ENCODE results near the gene PTK7.
A peak's percentile ranks its signal among the peaks of the same experiment; 100 is the strongest.

Gene PTK7

DNA sequence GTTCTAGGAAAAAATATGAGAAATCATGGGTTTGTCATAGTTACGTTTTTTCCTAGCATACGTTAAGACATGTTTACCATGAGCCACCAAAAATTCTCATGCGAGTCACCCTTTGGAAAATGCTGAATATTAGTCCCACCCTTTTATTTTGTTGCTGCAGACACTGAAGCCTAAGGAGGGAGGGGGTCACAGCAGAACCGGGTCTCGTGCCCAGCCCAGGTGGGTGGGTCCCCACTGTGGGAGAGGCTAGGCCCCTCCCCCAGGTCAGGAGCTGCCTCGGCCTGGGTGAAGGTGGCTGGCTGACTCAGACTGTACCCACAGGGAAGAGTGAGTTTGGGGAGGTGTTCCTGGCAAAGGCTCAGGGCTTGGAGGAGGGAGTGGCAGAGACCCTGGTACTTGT lies 68.8 kb downstream of the PTK7 start:
- no peak for DNase-seq (ENCODE audit: low read depth in 2 of 2)

GRCh38 chr6:43146261-43146660 lies 70.1 kb downstream of the PTK7 start:
- no peak for DNase-seq (ENCODE audit: low read depth in 2 of 2)

DNA sequence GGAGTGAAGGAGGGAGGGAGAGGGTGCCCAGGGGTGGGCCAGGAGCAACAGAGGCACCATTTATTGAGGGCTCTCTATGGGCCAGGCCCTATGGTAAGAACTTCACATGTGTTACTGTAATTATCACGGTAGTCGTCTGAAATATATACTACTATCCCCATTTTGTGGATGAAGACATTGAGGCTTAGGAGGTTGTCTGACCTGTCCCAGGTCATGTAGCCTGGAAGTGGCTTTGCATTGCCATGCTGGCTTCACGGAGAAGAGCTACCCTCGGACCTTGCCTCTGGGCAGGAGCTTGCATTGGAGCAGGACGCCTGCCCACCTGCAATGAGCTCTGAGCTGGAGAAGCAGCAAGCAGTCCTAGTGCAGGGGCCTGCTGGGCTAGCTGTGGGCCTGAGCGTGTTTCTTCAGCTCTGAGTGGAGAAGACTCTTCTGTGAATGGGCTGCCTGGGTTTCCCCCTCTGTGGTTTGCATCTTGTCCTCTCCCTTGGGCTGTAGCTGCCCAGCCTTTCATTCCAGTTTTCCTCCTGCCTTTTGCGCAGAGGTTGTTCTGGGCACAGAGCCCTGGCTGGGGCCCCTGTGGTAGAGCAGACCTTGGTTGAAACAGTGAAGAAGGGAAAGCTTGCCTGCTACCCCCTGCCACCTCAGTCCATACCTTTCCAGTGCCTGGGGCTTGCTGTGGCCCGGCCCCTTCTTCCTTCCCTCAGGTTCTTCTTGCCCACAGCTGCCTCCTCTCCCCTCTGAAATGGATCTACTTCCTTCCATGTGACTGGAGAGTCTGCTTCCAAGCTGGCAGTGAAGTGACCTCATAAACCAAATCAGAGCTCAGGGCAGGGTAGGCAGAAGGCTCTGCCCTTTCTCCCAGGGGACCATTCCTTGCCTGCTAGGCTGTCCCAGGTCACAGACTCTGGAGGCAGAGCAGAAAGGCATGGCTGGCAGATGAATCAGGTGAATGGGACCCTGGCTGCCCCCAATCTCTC lies 70.9 kb downstream of the PTK7 start:
- no peak for DNase-seq (ENCODE audit: low read depth in 2 of 2)

DNA sequence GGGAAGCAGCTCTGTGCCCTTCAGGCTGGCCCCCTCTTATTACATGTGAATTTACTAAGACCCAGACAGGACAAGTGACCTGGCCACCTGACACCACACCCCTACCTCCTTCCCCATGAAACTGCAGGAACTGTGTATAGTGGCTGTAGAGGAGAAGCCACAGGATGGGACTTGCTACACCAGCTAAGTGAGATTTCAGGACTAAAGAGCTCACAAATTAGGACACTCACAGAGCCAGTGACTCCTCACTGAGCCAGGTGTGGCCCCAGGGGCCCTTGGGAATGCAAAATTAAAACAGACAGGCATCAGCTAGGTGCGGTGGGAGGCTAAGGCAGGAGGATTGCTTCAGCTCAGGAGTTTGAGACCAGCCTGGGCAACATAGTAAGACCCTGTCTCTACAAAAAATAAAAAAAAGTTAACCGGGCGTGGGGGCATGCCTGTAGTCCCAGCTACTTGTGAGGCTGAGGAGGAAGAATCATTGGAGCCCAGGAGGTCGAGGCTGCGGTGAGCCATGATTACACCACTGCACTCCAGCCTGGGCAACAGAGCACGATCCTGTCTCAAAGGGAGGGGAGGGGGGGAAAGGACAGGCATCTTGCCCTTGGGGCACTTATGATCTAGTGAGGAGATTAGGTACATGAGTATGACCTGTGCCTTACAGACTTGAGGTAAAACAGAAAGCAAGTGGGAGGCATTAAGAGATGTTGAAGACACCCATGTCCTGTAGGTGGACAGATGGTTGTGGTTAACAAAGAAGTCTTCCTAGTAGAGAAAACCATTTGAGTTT lies 71.8 kb downstream of the PTK7 start:
- no peak for DNase-seq (ENCODE audit: low read depth in 2 of 2)

GRCh38 chr6:43149265-43149664 lies 73.2 kb downstream of the PTK7 start:
- DNase-seq (ENCODE audit: low read depth in 2 of 2): no peak

DNA sequence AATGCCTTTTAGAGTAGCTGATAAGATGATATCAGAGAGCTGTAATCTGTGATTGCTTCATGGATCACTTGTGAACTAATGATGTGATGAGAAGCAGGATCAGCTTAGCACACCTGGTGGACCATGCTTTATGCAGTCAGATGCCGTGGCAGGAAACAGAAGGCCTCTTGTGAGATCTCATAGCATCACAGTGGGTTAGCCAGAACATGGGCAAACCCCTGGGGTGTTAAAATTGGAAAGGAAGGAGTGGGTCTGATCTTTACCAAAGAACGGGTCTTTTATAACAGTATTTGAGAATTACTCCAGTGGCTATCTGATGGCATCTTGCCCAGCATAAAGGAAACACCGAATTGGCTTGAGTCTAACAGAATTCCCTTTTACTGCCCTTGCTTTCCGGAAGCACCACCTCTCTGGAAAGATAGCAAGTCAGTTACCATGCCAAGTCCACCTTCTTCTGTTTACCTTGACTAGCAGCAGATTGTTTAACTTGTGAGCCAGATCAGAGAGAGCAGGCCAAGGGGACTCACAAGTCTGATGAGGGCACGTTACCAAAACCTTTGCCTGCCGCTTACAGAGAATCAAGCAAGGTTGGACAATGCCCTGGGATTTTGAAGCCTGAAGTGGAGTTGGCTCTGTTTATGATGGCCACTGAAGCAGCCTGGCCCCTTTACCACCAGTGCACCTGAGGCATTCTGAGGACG lies 74.1 kb downstream of the PTK7 start:
- no peak for DNase-seq (ENCODE audit: low read depth in 2 of 2)

DNA sequence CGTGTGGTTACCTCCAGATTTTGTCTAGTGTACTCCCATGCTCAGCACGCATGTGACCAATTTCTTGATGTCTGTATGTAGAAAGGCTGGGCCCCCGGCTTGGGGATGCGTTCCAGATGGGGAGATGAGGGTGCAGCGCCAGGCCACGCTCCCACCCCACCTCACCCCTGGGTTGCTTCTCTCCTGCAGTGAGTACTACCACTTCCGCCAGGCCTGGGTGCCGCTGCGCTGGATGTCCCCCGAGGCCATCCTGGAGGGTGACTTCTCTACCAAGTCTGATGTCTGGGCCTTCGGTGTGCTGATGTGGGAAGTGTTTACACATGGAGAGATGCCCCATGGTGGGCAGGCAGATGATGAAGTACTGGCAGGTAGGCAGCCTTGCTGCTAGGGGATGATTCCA lies 83.5 kb downstream of the PTK7 start:
- no peak for DNase-seq (ENCODE audit: low read depth in 2 of 2)

- DNase-seq (ENCODE audit: low read depth in 2 of 2): no peak
These were observed 87.8 kb downstream of the PTK7 start for GRCh38 chr6:43163899-43164298.

DNA sequence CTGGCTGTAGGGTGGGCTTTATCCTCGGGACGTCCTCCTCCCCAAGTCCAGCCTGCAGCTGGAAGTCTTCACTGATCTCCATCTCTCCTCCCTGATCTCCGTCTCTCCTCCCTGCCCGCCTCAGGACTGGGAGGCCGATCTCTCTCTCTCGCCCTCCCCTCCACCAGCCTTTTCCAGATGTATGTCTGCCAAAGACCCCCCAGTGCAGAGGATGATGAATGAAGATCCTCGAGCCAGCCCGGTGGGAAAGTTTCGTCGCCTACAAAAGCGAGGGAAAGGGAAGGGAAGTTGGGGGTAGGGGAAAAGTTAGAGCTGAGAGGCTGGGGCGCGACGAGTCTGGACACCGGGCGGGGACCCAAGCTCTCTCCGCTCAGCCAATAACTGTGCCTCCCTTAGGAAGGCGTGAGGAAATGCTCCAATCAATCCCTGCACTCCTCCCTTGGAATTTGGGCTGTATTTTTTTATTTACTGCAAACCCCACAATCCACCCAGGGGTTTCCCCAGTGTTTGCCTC lies 94.4 kb downstream of the PTK7 start:
- no peak for DNase-seq (ENCODE audit: low read depth in 2 of 2)

DNA sequence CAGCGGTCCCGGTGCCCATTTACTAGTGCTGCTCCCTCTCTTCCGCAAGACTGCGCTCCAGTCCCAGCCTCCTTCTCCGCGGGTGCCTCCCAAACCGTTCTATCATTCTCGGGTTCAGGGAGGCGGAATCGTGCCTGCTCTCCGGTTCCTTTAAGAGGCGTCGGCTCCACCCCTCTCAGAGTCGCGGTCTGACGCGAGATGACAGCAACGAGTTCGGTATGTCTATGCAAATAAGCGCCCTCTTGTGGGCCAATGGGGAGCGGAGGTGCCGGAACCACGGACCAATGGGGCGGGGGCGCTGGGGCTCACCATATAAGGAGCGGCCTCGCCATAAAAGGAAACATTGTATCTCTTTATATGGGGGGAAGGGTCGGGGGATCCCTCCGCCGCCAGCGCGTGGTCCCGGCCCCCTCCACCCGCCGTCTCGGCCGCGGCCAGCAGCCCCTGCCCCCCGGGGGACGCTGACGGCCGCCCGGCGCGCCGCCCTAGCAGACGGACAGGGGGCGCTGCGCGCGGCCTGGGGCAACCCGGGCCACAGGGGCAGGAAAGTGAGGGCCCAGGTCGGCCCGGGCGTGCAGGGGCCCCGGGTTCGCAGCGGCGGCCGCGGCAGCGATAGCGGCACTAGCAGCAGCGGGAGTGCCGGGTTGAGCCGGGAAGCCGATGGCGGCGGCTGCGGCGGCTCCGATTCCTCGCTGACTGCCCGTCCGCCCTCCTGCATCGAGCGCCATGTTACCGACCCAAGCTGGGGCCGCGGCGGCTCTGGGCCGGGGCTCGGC lies 95.0 kb downstream of the PTK7 start, which contains the start of gene SRF:
Gene SRF, plus strand, starts transcription at position 339 of the 776 bp plus-strand sequence. Its CDS starts 388 bp downstream, at position 727.
- peak; percentile 97 to 98 for DNase-seq (ENCODE audit: low read depth in 2 of 2)

- no peak for DNase-seq (ENCODE audit: low read depth in 2 of 2)
These were observed 95.6 kb downstream of the PTK7 start for GRCh38 chr6:43171707-43172103.

DNA sequence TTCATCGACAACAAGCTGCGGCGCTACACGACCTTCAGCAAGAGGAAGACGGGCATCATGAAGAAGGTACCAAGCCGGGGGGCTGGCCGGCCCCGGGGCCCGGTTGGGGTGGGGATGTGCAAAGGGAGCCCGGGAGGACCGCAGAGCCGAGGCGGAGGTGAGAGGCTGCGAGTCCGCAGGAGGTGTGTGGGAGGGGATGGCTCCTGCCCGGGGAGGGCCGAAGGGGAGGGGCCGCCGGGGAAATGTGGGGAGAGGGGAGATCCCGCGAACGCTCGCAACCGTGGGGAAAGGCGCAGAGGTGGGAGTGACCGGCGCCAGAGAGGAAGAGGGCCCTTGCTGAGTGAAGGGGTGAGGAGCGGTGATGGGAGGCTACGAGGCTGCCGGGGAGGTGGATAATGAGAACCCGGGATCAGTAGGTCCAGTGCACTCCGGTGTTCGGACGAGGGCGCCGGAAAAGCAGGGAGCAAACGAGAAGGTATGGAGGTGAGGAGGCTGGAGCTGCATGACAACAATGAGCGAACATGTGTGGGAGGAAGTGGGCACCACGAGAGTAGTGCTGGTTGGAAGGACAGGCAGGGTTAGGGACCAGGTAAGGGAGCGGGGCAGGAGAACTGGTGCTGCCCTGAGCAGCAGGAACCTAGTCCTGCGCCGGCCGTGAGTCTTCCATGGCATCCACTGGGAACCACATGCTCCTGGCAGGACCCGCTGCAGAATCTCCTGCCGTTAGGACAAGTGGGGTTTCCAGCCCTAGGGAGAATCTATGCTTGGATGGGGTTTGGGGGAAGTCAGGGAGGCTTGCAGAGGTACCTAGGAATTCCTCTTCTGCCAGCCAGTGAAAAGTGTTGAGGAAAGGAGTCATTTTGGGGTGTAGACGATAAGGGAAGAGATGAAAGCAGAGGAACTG lies 96.2 kb downstream of the PTK7 start:
- peak in 1 of 2 donors; percentile 23 for DNase-seq (ENCODE audit: low read depth in 2 of 2)

GRCh38 chr6:43173591-43174262 lies 97.6 kb downstream of the PTK7 start:
- DNase-seq (ENCODE audit: low read depth in 2 of 2): no peak

- peak; percentile 80 to 93 for DNase-seq (ENCODE audit: low read depth in 2 of 2)
These were observed 98.4 kb downstream of the PTK7 start for GRCh38 chr6:43174263-43175112.

DNA sequence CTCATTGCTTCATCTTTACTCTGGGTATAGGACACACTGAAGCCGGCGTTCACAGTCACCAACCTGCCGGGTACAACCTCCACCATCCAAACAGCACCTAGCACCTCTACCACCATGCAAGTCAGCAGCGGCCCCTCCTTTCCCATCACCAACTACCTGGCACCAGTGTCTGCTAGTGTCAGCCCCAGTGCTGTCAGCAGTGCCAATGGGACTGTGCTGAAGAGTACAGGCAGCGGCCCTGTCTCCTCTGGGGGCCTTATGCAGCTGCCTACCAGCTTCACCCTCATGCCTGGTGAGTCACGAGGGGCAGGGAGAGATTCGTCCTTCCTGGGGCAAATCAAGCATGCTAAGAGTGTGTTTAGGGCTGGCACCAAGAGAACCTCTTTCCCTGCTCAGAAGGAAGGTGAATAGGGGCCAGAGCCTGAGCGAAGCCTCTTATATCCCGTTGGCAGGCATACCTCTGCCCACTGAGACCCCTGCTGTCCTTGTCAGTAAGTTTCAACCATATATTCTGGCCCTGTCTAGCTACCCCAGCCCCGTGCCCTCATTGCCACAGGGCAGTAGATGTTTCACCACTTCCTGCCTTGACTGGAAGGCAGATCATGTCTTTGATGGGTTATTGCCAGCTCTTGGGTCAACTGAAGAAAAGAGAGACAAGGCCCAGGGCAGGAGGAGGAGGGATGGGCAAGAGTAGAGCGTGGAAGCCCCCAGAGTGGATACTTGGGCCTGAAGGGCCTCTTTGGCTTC lies 99.7 kb downstream of the PTK7 start:
- DNase-seq (ENCODE audit: low read depth in 2 of 2): no peak

GRCh38 chr6:43176423-43176786 lies 100.3 kb downstream of the PTK7 start:
- no peak for DNase-seq (ENCODE audit: low read depth in 2 of 2)

DNA sequence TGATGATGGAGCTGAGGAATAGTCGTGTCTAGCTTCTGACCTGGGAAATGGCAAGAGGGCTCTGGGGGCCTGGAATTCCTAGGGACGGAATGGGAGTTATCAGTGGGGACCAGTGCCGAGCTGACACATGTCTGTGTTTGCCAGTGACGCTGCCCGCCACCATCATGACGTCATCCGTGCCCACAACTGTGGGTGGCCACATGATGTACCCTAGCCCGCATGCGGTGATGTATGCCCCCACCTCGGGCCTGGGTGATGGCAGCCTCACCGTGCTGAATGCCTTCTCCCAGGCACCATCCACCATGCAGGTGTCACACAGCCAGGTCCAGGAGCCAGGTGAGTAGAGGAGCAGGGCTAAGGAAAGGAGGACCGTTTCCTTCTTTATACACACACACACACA lies 102.0 kb downstream of the PTK7 start:
- DNase-seq (ENCODE audit: low read depth in 2 of 2): no peak
